ENCODE measurements around the gene FGF19.

FGF19 gene

GRCh38 chr11:69654660-69655478, 49.0 kb downstream of the FGF19 start:
- DNase-seq (ENCODE audit: low read depth): no peak

GRCh38 chr11:69654001-69654659, 49.7 kb downstream of the FGF19 start:
- DNase-seq (ENCODE audit: low read depth): no peak

- DNase-seq (ENCODE audit: low read depth): no peak
These were observed 50.3 kb downstream of the FGF19 start for GRCh38 chr11:69653406-69653960.

GRCh38 chr11:69652999-69653398, 50.8 kb downstream of the FGF19 start:
- DNase-seq (ENCODE audit: low read depth): no peak

- no peak for DNase-seq (ENCODE audit: low read depth)
These were observed 51.8 kb downstream of the FGF19 start for GRCh38 chr11:69651834-69652620.

- no peak for DNase-seq (ENCODE audit: low read depth)
These were observed 52.9 kb downstream of the FGF19 start for GRCh38 chr11:69650832-69651344.

GRCh38 chr11:69650081-69650831, 53.6 kb downstream of the FGF19 start:
- no peak for DNase-seq (ENCODE audit: low read depth)

GRCh38 chr11:69649576-69649900, 54.3 kb downstream of the FGF19 start:
- no peak for DNase-seq (ENCODE audit: low read depth)

- no peak for DNase-seq (ENCODE audit: low read depth)
These were observed 54.9 kb downstream of the FGF19 start for GRCh38 chr11:69648679-69649575.

All from stimulated activated CD8-positive, alpha-beta memory T cell treated with anti-CD3 and anti-CD28 coated beads, Interleukin-7, amount 100 ng/mL, for 24 hours (primary cell).